Karpas-422 (cell line): ENCODE results near the gene ADAMTS6. TPM values are rescaled to one million over a fixed set of nuclear protein-coding genes. Genes with fewer than 3 reads are reported as not detected.

Experiments used
- DNase-seq: peaks from one replicate; pipeline ENCODE4 v3.0.0-alpha.2; 2015
- H2AFZ ChIP-seq: fragments of 200-600 bp; sonication (generic); 2 replicates; pipeline ENCODE4 v1.6.1; 2014; ENCODE audit warnings: antibody characterized with exemption, low read length, mixed read lengths
- H3K27ac ChIP-seq: fragments of 200-600 bp; sonication (generic); 2 replicates; pipeline ENCODE4 v1.5.1; 2014; ENCODE audit warnings: mild to moderate bottlenecking, low read length, moderate library complexity
- H3K27me3 ChIP-seq: fragments of 200-600 bp; sonication (generic); 2 replicates; pipeline ENCODE4 v1.6.1; 2014; ENCODE audit warnings: low read length, mixed read lengths
- H3K36me3 ChIP-seq: fragments of 200-600 bp; sonication (generic); 2 replicates; pipeline ENCODE4 v1.6.1; 2014; ENCODE audit warnings: low read length, mixed read lengths; ENCODE audit not compliant: insufficient read depth
- H3K4me1 ChIP-seq: fragments of 200-600 bp; sonication (generic); 2 replicates; pipeline ENCODE4 v1.6.1; 2014; ENCODE audit warnings: mild to moderate bottlenecking, low read length, mixed read lengths
- H3K4me2 ChIP-seq: fragments of 200-600 bp; sonication (generic); 2 replicates; pipeline ENCODE4 v1.6.1; 2014; ENCODE audit warnings: low read length, low read depth, mild to moderate bottlenecking; ENCODE audit not compliant: poor library complexity, severe bottlenecking
- H3K4me3 ChIP-seq: fragments of 200-600 bp; sonication (generic); 2 replicates; pipeline ENCODE4 v1.5.1; 2014; ENCODE audit warnings: mild to moderate bottlenecking, antibody characterized with exemption, low read length, mixed read lengths
- H3K79me2 ChIP-seq: fragments of 200-600 bp; sonication (generic); 2 replicates; pipeline ENCODE4 v1.6.1; 2014; ENCODE audit warnings: mild to moderate bottlenecking, low read length, mixed read lengths
- H3K9ac ChIP-seq: fragments of 200-600 bp; sonication (generic); 2 replicates; pipeline ENCODE4 v1.6.0; 2014; ENCODE audit warnings: low read length
- H3K9me2 ChIP-seq: fragments of 200-600 bp; sonication (generic), shearing (Covaris generic); replicated peaks from 2 replicates; pipeline ENCODE4 v1.6.0; 2014; ENCODE audit warnings: mild to moderate bottlenecking, low read length, moderate library complexity; ENCODE audit not compliant: insufficient read depth
- H3K9me3 ChIP-seq: fragments of 300-700, 200-600 bp; sonication (generic); 2 replicates; pipeline ENCODE4 v1.6.1; 2014; ENCODE audit warnings: low read length, mixed read lengths
- H4K20me1 ChIP-seq: fragments of 200-600 bp; sonication (generic); 2 replicates; pipeline ENCODE4 v1.6.1; 2014; ENCODE audit warnings: mild to moderate bottlenecking, antibody characterized with exemption, low read length, low read depth; ENCODE audit not compliant: insufficient read depth
- total RNA-seq: library from RNA; depleted of rRNA; stranded (reverse); fragments of >200 nt; shearing (Covaris generic); gene quantifications from 2 replicates; pipeline ENCODE4 v1.2.3, GENCODE V29; 2014; ENCODE audit warnings: low replicate concordance

Gene ADAMTS6
- total RNA-seq, 1 experiment from 2014 or later = 2.6 TPM

DNA sequence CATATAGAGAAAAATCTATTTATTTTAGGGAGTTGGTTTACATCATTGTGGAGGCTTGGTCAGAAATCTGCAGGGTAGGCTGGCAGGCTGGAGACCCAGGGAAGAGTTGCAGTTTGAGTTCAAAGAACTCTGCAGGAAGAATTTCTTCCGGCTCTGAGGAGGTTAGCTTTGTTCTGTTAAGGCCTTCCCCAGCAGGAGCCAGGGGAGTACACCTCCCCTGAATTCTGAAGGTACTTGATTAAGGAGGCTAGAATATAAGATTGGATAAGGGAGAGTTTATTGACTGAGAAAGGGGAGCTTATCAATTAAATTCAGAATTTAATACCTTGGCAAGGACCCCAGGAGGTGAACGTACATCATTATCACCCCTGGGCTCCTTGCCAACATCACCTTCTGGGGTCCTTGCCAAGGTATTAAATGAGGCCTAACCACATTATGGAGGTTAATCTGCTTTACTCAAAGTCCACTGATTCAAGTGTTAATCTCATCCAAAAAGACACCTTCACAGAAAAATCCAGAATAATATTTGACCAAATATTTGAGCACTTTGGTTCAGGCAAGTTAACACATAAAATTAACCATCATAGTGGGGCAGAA is 361.3 kb downstream of the ADAMTS6 start:
- no peak overlapping the region for H3K4me2 ChIP-seq
- H3K9me3 ChIP-seq = no peaks in the 10 kb centered on the region
- no peaks in the 10 kb centered on the region for H3K9me2 ChIP-seq
- H2AFZ ChIP-seq = no peak overlapping the region
- no peaks in the 10 kb centered on the region for H3K4me1 ChIP-seq
- no peak overlapping the region for H3K4me3 ChIP-seq
- no peak overlapping the region for H3K27ac ChIP-seq
- no peaks in the 10 kb centered on the region for H4K20me1 ChIP-seq
- H3K27me3 ChIP-seq = no peaks in the 10 kb centered on the region
- no peaks in the 10 kb centered on the region for H3K79me2 ChIP-seq
- H3K9ac ChIP-seq = no peak overlapping the region
- no peaks in the 10 kb centered on the region for H3K36me3 ChIP-seq
- no peak for DNase-seq

GRCh38 chr5:65117525-65117924 is 364.2 kb downstream of the ADAMTS6 start:
- Histone ChIP-seq H3K9me2 (no peaks in the 10 kb centered on the region), H4K20me1 (no peaks in the 10 kb centered on the region), H3K4me1 (no peaks in the 10 kb centered on the region), H3K9me3 (no peaks in the 10 kb centered on the region), H3K27me3 (no peaks in the 10 kb centered on the region), H3K36me3 (no peaks in the 10 kb centered on the region), H3K4me3 (no peak overlapping the region), H3K27ac (no peak overlapping the region), H3K9ac (no peak overlapping the region), H3K4me2 (no peak overlapping the region), H2AFZ (no peak overlapping the region), H3K79me2 (no peaks in the 10 kb centered on the region)
- no peak for DNase-seq

- H3K9me2 ChIP-seq = no peaks in the 10 kb centered on the region
- H3K79me2 ChIP-seq = no peaks in the 10 kb centered on the region
- H3K27ac ChIP-seq = no peak overlapping the region
- H3K9me3 ChIP-seq = no peaks in the 10 kb centered on the region
- no peak overlapping the region for H3K4me2 ChIP-seq
- no peak for DNase-seq
- H3K4me3 ChIP-seq = no peak overlapping the region
- H2AFZ ChIP-seq = no peak overlapping the region
- H3K9ac ChIP-seq = no peak overlapping the region
- H3K4me1 ChIP-seq = no peaks in the 10 kb centered on the region
- no peaks in the 10 kb centered on the region for H3K36me3 ChIP-seq
- no peaks in the 10 kb centered on the region for H3K27me3 ChIP-seq
- no peaks in the 10 kb centered on the region for H4K20me1 ChIP-seq
Measured at GRCh38 chr5:65113771-65114170, 367.9 kb downstream of the ADAMTS6 start.

- no peaks in the 10 kb centered on the region for H3K79me2 ChIP-seq
- no peaks in the 10 kb centered on the region for H3K9me2 ChIP-seq
- DNase-seq = no peak
- H3K27ac ChIP-seq = no peak overlapping the region
- no peaks in the 10 kb centered on the region for H3K36me3 ChIP-seq
- no peak overlapping the region for H2AFZ ChIP-seq
- H3K4me3 ChIP-seq = no peak overlapping the region
- no peaks in the 10 kb centered on the region for H3K4me1 ChIP-seq
- H3K27me3 ChIP-seq = no peaks in the 10 kb centered on the region
- H3K4me2 ChIP-seq = no peak overlapping the region
- no peaks in the 10 kb centered on the region for H3K9me3 ChIP-seq
- H4K20me1 ChIP-seq = no peaks in the 10 kb centered on the region
- H3K9ac ChIP-seq = no peak overlapping the region
Measured at GRCh38 chr5:65111961-65112658, 369.6 kb downstream of the ADAMTS6 start.

GRCh38 chr5:65108786-65109743 is 372.7 kb downstream of the ADAMTS6 start:
- H3K4me1 ChIP-seq = no peaks in the 10 kb centered on the region
- H2AFZ ChIP-seq = no peak overlapping the region
- H3K36me3 ChIP-seq = no peaks in the 10 kb centered on the region
- H3K27ac ChIP-seq = no peak overlapping the region
- no peaks in the 10 kb centered on the region for H3K9me2 ChIP-seq
- no peaks in the 10 kb centered on the region for H4K20me1 ChIP-seq
- no peaks in the 10 kb centered on the region for H3K9me3 ChIP-seq
- no peaks in the 10 kb centered on the region for H3K27me3 ChIP-seq
- no peak overlapping the region for H3K9ac ChIP-seq
- H3K79me2 ChIP-seq = no peaks in the 10 kb centered on the region
- no peak overlapping the region for H3K4me2 ChIP-seq
- no peak for DNase-seq
- H3K4me3 ChIP-seq = no peak overlapping the region

DNA sequence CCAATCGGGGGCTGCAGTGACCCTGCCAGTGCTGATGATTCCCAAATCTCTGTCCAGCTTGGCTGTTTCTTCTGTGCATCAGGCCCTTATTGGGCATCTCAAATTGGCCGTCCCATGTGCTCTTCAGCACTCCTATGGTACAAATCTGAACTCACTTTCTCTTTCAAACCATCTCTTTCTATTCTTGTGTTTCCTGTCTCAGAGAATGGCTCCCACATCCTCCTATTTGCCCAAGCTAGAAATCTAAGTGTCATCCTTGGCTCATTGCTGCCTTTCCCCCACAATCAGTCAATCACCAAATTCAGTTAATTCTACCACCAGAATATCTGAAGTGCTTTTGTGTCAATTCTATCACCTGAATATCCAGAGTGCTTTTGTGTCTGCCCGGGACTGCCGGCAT is 376.4 kb downstream of the ADAMTS6 start:
- Histone ChIP-seq H3K27ac (no peak overlapping the region), H3K36me3 (no peaks in the 10 kb centered on the region), H3K4me2 (no peak overlapping the region), H3K4me3 (no peak overlapping the region), H2AFZ (no peak overlapping the region), H3K27me3 (no peaks in the 10 kb centered on the region), H3K79me2 (no peaks in the 10 kb centered on the region), H3K4me1 (no peaks in the 10 kb centered on the region), H3K9me2 (no peaks in the 10 kb centered on the region), H3K9me3 (no peaks in the 10 kb centered on the region), H3K9ac (no peak overlapping the region), H4K20me1 (no peaks in the 10 kb centered on the region)
- DNase-seq = no peak

GRCh38 chr5:65104831-65105230 is 376.9 kb downstream of the ADAMTS6 start:
- DNase-seq = no peak
- Histone ChIP-seq H3K79me2 (no peaks in the 10 kb centered on the region), H3K9me2 (no peaks in the 10 kb centered on the region), H3K9ac (no peak overlapping the region), H4K20me1 (no peaks in the 10 kb centered on the region), H3K4me2 (no peak overlapping the region), H3K4me1 (no peaks in the 10 kb centered on the region), H3K9me3 (no peaks in the 10 kb centered on the region), H3K36me3 (no peaks in the 10 kb centered on the region), H3K4me3 (no peak overlapping the region), H3K27ac (no peak overlapping the region), H3K27me3 (no peaks in the 10 kb centered on the region), H2AFZ (no peak overlapping the region)

GRCh38 chr5:65103756-65104440 is 377.8 kb downstream of the ADAMTS6 start:
- Histone ChIP-seq H3K79me2 (no peaks in the 10 kb centered on the region), H2AFZ (no peak overlapping the region), H4K20me1 (no peaks in the 10 kb centered on the region), H3K4me2 (no peak overlapping the region), H3K4me3 (no peak overlapping the region), H3K27me3 (no peaks in the 10 kb centered on the region), H3K27ac (no peak overlapping the region), H3K9me3 (no peaks in the 10 kb centered on the region), H3K9me2 (no peaks in the 10 kb centered on the region), H3K36me3 (no peaks in the 10 kb centered on the region), H3K4me1 (no peaks in the 10 kb centered on the region), H3K9ac (no peak overlapping the region)
- DNase-seq = no peak
